ENCODE data around the gene BMPR1B.

DNA sequence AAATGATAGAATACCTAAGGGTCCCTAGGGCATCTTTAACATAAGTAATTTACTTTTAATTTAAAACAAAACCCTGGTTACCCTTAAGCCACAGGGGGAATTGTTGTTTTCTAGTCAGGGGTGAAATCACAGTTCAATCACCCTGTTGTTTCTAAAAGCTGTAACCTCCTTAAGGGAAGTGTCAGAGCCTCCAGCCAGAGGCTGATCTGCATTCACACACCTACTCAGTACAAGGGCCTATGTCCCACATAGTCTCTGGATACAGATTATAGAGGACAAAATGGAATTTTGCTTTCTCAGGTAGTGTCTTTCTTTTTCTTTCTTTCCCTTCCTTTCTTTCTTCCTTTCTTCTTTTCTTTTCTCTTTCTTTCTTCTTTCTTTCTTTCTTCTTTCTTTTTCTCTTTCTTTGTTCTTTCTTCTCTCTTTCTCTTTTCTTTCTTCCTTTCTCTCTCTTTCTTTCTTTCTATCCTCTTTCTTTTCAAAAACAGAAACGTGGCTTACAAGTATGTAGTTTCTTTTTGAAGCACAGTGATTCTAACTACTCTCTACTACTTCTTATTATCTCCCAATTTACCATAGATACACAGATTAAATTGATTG is 31.1 kb upstream of the BMPR1B start:
- TF ChIP-seq CTCF (IDR thresholded peaks at IDR 0.05) (no peak), POLR2A (IDR thresholded peaks at IDR 0.05) (no peak), POLR2AphosphoS5 (IDR thresholded peaks at IDR 0.05) (no peak)

All from gastroesophageal sphincter (tissue), 3 donors.